Activated CD4-positive, alpha-beta T cell treated with anti-CD3 and anti-CD28 coated beads, Interleukin-2, amount 10 ng/mL, durations not matched to agents 24 days and 14 days (primary cell): ENCODE data around the gene OR7A5. TPM values are rescaled to one million over a fixed set of nuclear protein-coding genes. Genes with fewer than 3 reads are reported as not detected.
"Not testable (repeated sequence)": the region's sequence is repeated elsewhere in the genome, so short reads cannot be mapped to it uniquely, and the experiment has no call there.

Source experiments
- DNase-seq: peaks from one replicate; pipeline ENCODE4 v3.0.0; 2022
- H3K27ac Mint-ChIP-seq: one replicate; pipeline ENCODE4 v1.8.0; 2022; ENCODE audit warnings: mild to moderate bottlenecking, mixed read lengths
- H3K27me3 Mint-ChIP-seq: one replicate; pipeline ENCODE4 v1.8.0; 2022; ENCODE audit warnings: mixed read lengths
- H3K36me3 Mint-ChIP-seq: one replicate; pipeline ENCODE4 v1.8.0; 2022; ENCODE audit warnings: low read depth, mild to moderate bottlenecking, mixed read lengths
- H3K4me1 Mint-ChIP-seq: one replicate; pipeline ENCODE4 v1.8.0; 2021; ENCODE audit warnings: mixed read lengths
- H3K4me3 Mint-ChIP-seq: one replicate; pipeline ENCODE4 v1.8.0; 2022; ENCODE audit warnings: mild to moderate bottlenecking, moderate library complexity, mixed read lengths
- H3K9me3 Mint-ChIP-seq: one replicate; pipeline ENCODE4 v1.8.0; 2021; ENCODE audit warnings: mixed read lengths
- intact Hi-C: fragments of 100-400 bp; cut with micrococcal nuclease; formaldehyde crosslinking; loops from one replicate; pipeline ENCODE4 v1.15.1; 2023
- total RNA-seq: library from RNA; stranded (reverse); gene quantifications from 2 replicates; pipeline ENCODE4 v1.2.3, GENCODE V29; 2022

Gene OR7A5
- total RNA-seq, 1 donor from 2014 or later: not detected

GRCh38 chr19:14809272-14810057 is 25.5 kb downstream of the OR7A5 start:
- Mint-ChIP-seq H3K27ac (no peak overlapping the region), H3K4me1 (no peaks in the 10 kb centered on the region), H3K36me3 (no peaks in the 10 kb centered on the region), H3K9me3 (no peaks in the 10 kb centered on the region), H3K4me3 (no peak overlapping the region), H3K27me3 (peaks cover 2% of the 10 kb centered on the region)
- intact Hi-C loops: no loop called here
- no peak for DNase-seq

GRCh38 chr19:14804765-14805164 is 30.2 kb downstream of the OR7A5 start:
- H3K9me3 Mint-ChIP-seq: no peaks in the 10 kb centered on the region
- H3K27me3 Mint-ChIP-seq: peaks cover 2% of the 10 kb centered on the region
- H3K36me3 Mint-ChIP-seq: no peaks in the 10 kb centered on the region
- H3K4me3 Mint-ChIP-seq: no peak overlapping the region
- no peak overlapping the region for H3K27ac Mint-ChIP-seq
- no peak for DNase-seq
- intact Hi-C loops: no loop called here
- H3K4me1 Mint-ChIP-seq: no peaks in the 10 kb centered on the region

- H3K4me3 Mint-ChIP-seq: no peak overlapping the region
- peaks cover 4% of the 10 kb centered on the region for H3K27me3 Mint-ChIP-seq
- intact Hi-C loops: no loop called here
- no peaks in the 10 kb centered on the region for H3K36me3 Mint-ChIP-seq
- no peak overlapping the region for H3K27ac Mint-ChIP-seq
- H3K9me3 Mint-ChIP-seq: no peaks in the 10 kb centered on the region
- DNase-seq: no peak
- H3K4me1 Mint-ChIP-seq: peaks cover 4% of the 10 kb centered on the region
Measured at GRCh38 chr19:14798760-14799159, 36.2 kb downstream of the OR7A5 start.

GRCh38 chr19:14796021-14796420 is 39.0 kb downstream of the OR7A5 start:
- peaks cover 4% of the 10 kb centered on the region for H3K4me1 Mint-ChIP-seq
- no peak overlapping the region for H3K4me3 Mint-ChIP-seq
- H3K9me3 Mint-ChIP-seq: no peaks in the 10 kb centered on the region
- DNase-seq: no peak
- no peak overlapping the region for H3K27ac Mint-ChIP-seq
- H3K36me3 Mint-ChIP-seq: no peaks in the 10 kb centered on the region
- intact Hi-C loops: no loop called here
- peaks cover 11% of the 10 kb centered on the region for H3K27me3 Mint-ChIP-seq

- H3K9me3 Mint-ChIP-seq: no peaks in the 10 kb centered on the region
- peaks cover 4% of the 10 kb centered on the region for H3K4me1 Mint-ChIP-seq
- no peak overlapping the region for H3K27ac Mint-ChIP-seq
- H3K27me3 Mint-ChIP-seq: peaks cover 11% of the 10 kb centered on the region
- no peak overlapping the region for H3K4me3 Mint-ChIP-seq
- no peaks in the 10 kb centered on the region for H3K36me3 Mint-ChIP-seq
- intact Hi-C loops: no loop called here
- no peak for DNase-seq
Measured at GRCh38 chr19:14795078-14795721, 39.8 kb downstream of the OR7A5 start.

- H3K27me3 Mint-ChIP-seq, intact Hi-C loops, H3K27ac Mint-ChIP-seq, H3K4me3 Mint-ChIP-seq, DNase-seq, H3K4me1 Mint-ChIP-seq, H3K36me3 Mint-ChIP-seq, H3K9me3 Mint-ChIP-seq: not testable (repeated sequence)
Measured at GRCh38 chr19:14792250-14792649, 42.7 kb downstream of the OR7A5 start.

GRCh38 chr19:14786421-14786851 is 48.5 kb downstream of the OR7A5 start:
- H3K4me3 Mint-ChIP-seq: no peak overlapping the region
- H3K9me3 Mint-ChIP-seq: no peaks in the 10 kb centered on the region
- H3K27me3 Mint-ChIP-seq: peaks cover 5% of the 10 kb centered on the region
- intact Hi-C loops: loop anchor here (10.0 kb wide), 1 partner anchor 212 kb away; the partner anchor contains the start of gene NDUFB7
- H3K27ac Mint-ChIP-seq: no peak overlapping the region
- H3K4me1 Mint-ChIP-seq: peaks cover 12% of the 10 kb centered on the region
- H3K36me3 Mint-ChIP-seq: no peaks in the 10 kb centered on the region
- DNase-seq: peak; percentile 67

- DNase-seq, H3K9me3 Mint-ChIP-seq, H3K36me3 Mint-ChIP-seq, H3K27me3 Mint-ChIP-seq: not testable (repeated sequence)
- intact Hi-C loops: loop anchor here (10.0 kb wide), 1 partner anchor 210 kb away; the partner anchor contains the start of gene NDUFB7
- peak overlapping the region; percentile 13 for H3K4me3 Mint-ChIP-seq
- H3K4me1 Mint-ChIP-seq: peaks cover 12% of the 10 kb centered on the region
- peak overlapping the region; percentile 86 for H3K27ac Mint-ChIP-seq
Measured at GRCh38 chr19:14785102-14785793, 49.7 kb downstream of the OR7A5 start.

GRCh38 chr19:14784730-14785101 is 50.3 kb downstream of the OR7A5 start:
- intact Hi-C loops: loop anchor here (10.0 kb wide), 1 partner anchor 210 kb away; the partner anchor contains the start of gene NDUFB7
- peaks cover 12% of the 10 kb centered on the region for H3K4me1 Mint-ChIP-seq
- not testable (repeated sequence) for H3K27me3 Mint-ChIP-seq, H3K4me3 Mint-ChIP-seq, H3K9me3 Mint-ChIP-seq, H3K36me3 Mint-ChIP-seq, DNase-seq
- H3K27ac Mint-ChIP-seq: peak overlapping the region; percentile 48

GRCh38 chr19:14783410-14783998 is 51.5 kb downstream of the OR7A5 start:
- H3K36me3 Mint-ChIP-seq, DNase-seq, H3K27me3 Mint-ChIP-seq, H3K4me3 Mint-ChIP-seq, H3K9me3 Mint-ChIP-seq, H3K27ac Mint-ChIP-seq: not testable (repeated sequence)
- intact Hi-C loops: loop anchor here (10.0 kb wide), 1 partner anchor 209 kb away; the partner anchor contains the start of gene NDUFB7
- peaks cover 12% of the 10 kb centered on the region for H3K4me1 Mint-ChIP-seq

GRCh38 chr19:14782626-14783409 is 52.2 kb downstream of the OR7A5 start:
- Mint-ChIP-seq H3K9me3 (no peaks in the 10 kb centered on the region), H3K27ac (no peak overlapping the region), H3K4me3 (no peak overlapping the region), H3K27me3 (peaks cover 5% of the 10 kb centered on the region), H3K36me3 (no peaks in the 10 kb centered on the region), H3K4me1 (peaks cover 12% of the 10 kb centered on the region)
- intact Hi-C loops: loop anchor here (10.0 kb wide), 1 partner anchor 208 kb away; the partner anchor contains the start of gene NDUFB7
- DNase-seq: no peak

GRCh38 chr19:14781713-14782536 is 53.1 kb downstream of the OR7A5 start:
- intact Hi-C loops: loop anchor here (10.0 kb wide), 1 partner anchor 207 kb away; the partner anchor contains the start of gene NDUFB7
- not testable (repeated sequence) for DNase-seq, H3K27me3 Mint-ChIP-seq, H3K36me3 Mint-ChIP-seq, H3K4me3 Mint-ChIP-seq, H3K27ac Mint-ChIP-seq, H3K9me3 Mint-ChIP-seq
- H3K4me1 Mint-ChIP-seq: peaks cover 12% of the 10 kb centered on the region
